Endothelial cell of umbilical vein (primary cell): Measurements from ENCODE around the gene PSMB8. TPM values are rescaled to one million over a fixed set of nuclear protein-coding genes. Genes with fewer than 3 reads are reported as not detected.

Source experiments
- BruUV-seq: library from RNA; stranded (reverse); fragments of 400-500 nt; replicated peaks from 2 replicates; lab custom pipeline; 2021; lab: Mats Ljungman, UMichigan
- CTCF ChIA-PET: fragments of 300-600, 350-600 bp; sonication (Branson Sonifier 250); formaldehyde crosslinking; loops from one replicate; lab custom pipeline; 2021; ENCODE audit warnings: antibody characterized with exemption, inconsistent platforms; lab: Charles Lee
- POLR2A ChIA-PET: fragments of 300-600, 350-600 bp; sonication (Branson Sonifier 250); formaldehyde crosslinking; loops from one replicate; lab custom pipeline; 2021; ENCODE audit warnings: antibody characterized with exemption, inconsistent platforms; lab: Charles Lee
- DNase-seq: peaks from one replicate; pipeline ENCODE4 v3.0.0-alpha.2; 2011; ENCODE audit warnings: low read depth, low spot score
- FAIRE-seq: peaks from 2 replicates; lab custom pipeline; 2011; peaks lifted over from hg19 to GRCh38; lab: Jason Lieb, UNC
- H2AFZ ChIP-seq: 2 replicates; pipeline ENCODE4 v1.6.0; 2012; ENCODE audit warnings: low read depth, low read length, control low read depth, inconsistent platforms
- H3K27ac ChIP-seq: 2 replicates; pipeline ENCODE4 v1.5.1; 2011; ENCODE audit warnings: low read depth, mild to moderate bottlenecking, control low read depth, low read length, moderate library complexity; ENCODE audit not compliant: insufficient read depth
- H3K27me3 ChIP-seq, 2 experiments: 2 replicates each; pipeline versions ENCODE4 v1.6.0 to v1.6.1; 2011; ENCODE audit warnings: low read length in 2 of 2, mixed read lengths in 1 of 2; ENCODE audit not compliant: control insufficient read depth in 2 of 2, insufficient read depth in 2 of 2
- H3K36me3 ChIP-seq, 2 experiments: 2 replicates in 1 of 2; 3 replicates in 1 of 2; pipeline ENCODE4 v1.5.1; 2011; ENCODE audit warnings: low read length in 2 of 2, mild to moderate bottlenecking in 1 of 2, moderate library complexity in 1 of 2; ENCODE audit not compliant: control insufficient read depth in 2 of 2, insufficient read depth in 2 of 2; ENCODE audit errors: extremely low read depth in 1 of 2
- H3K4me1 ChIP-seq: 3 replicates; pipeline ENCODE4 v1.5.1; 2011; ENCODE audit warnings: mild to moderate bottlenecking, low read length; ENCODE audit not compliant: control insufficient read depth, insufficient read depth; ENCODE audit errors: extremely low read depth
- H3K4me2 ChIP-seq: 2 replicates; pipeline ENCODE4 v1.6.1; 2011; ENCODE audit warnings: low read length, control low read depth, mixed read lengths; ENCODE audit not compliant: insufficient read depth
- H3K4me3 ChIP-seq, 3 experiments: fragments of 200-600 bp in 1 of 3; sonication (generic), shearing (Covaris generic) in 1 of 3; replicated peaks in 1 of 3; 2 replicates each; pipeline ENCODE4 v1.5.1; 2011 to 2016; ENCODE audit warnings: control low read depth in 3 of 3, low read length in 3 of 3, mild to moderate bottlenecking in 2 of 3, inconsistent platforms in 1 of 3, low read depth in 1 of 3, moderate library complexity in 1 of 3; ENCODE audit not compliant: insufficient read depth in 1 of 3
- H3K79me2 ChIP-seq: 2 replicates; pipeline ENCODE4 v1.6.0; 2012; ENCODE audit warnings: low read length, inconsistent platforms; ENCODE audit not compliant: control insufficient read depth, insufficient read depth
- H3K9ac ChIP-seq: replicated peaks from 2 replicates; pipeline ENCODE3; 2011; ENCODE audit warnings: low read length, control low read depth; ENCODE audit not compliant: insufficient read depth; ENCODE audit errors: extremely low read depth
- H3K9me1 ChIP-seq: replicated peaks from 3 replicates; pipeline ENCODE4 v1.6.0; 2011; ENCODE audit warnings: mild to moderate bottlenecking, low read length; ENCODE audit not compliant: control insufficient read depth, insufficient read depth; ENCODE audit errors: extremely low read depth
- H3K9me3 ChIP-seq: replicated peaks from 2 replicates; pipeline ENCODE4 v1.5.1; 2012; ENCODE audit warnings: low read length, inconsistent platforms; ENCODE audit not compliant: control insufficient read depth, insufficient read depth
- H4K20me1 ChIP-seq: replicated peaks from 2 replicates; pipeline ENCODE3; 2011; ENCODE audit warnings: mild to moderate bottlenecking, low read length; ENCODE audit not compliant: control insufficient read depth, insufficient read depth; ENCODE audit errors: extremely low read depth
- CTCF ChIP-seq, 2 donors: IDR thresholded peaks; 1 replicate in 1 of 2; 2 replicates in 1 of 2; pipeline ENCODE4 v1.5.1; 2011; ENCODE audit warnings: low read length in 2 of 2, mild to moderate bottlenecking in 2 of 2, moderate library complexity in 2 of 2, control low read depth in 1 of 2, inconsistent platforms in 1 of 2, low read depth in 1 of 2; ENCODE audit not compliant: insufficient read depth in 1 of 2; ENCODE audit errors: extremely low read depth in 1 of 2
- EZH2 ChIP-seq: IDR thresholded peaks from 2 replicates; pipeline ENCODE4 v1.6.1; 2012; ENCODE audit warnings: borderline replicate concordance, low read depth, mild to moderate bottlenecking, moderate library complexity, low read length, inconsistent platforms; ENCODE audit not compliant: severe bottlenecking
- FOS ChIP-seq: IDR thresholded peaks from 2 replicates; pipeline ENCODE4 v1.6.1; 2011; ENCODE audit warnings: mild to moderate bottlenecking, low read length, moderate library complexity, borderline replicate concordance; ENCODE audit not compliant: insufficient read depth
- GATA2 ChIP-seq: IDR thresholded peaks from 2 replicates; pipeline ENCODE4 v1.7.0; 2011; ENCODE audit warnings: low read depth, mild to moderate bottlenecking, moderate library complexity, mixed read lengths, low read length; ENCODE audit not compliant: insufficient read length, insufficient read depth
- JUN ChIP-seq: IDR thresholded peaks from 2 replicates; pipeline ENCODE4 v1.6.1; 2011; ENCODE audit warnings: borderline replicate concordance, low read depth; ENCODE audit not compliant: insufficient read length, insufficient read depth
- MAX ChIP-seq: IDR thresholded peaks from 2 replicates; pipeline ENCODE4 v1.6.1; 2011; ENCODE audit not compliant: insufficient read depth, insufficient read length
- MYC ChIP-seq: IDR thresholded peaks from one replicate; pipeline ENCODE4 v1.6.1; 2011; ENCODE audit warnings: mild to moderate bottlenecking, low read depth, low read length
- POLR2A ChIP-seq: IDR thresholded peaks from 2 replicates; pipeline ENCODE4 v1.6.1; 2012; ENCODE audit warnings: low read depth, mild to moderate bottlenecking, control low read depth, low read length
- POLR2AphosphoS5 ChIP-seq: IDR thresholded peaks from 2 replicates; pipeline ENCODE4 v1.6.1; 2012; ENCODE audit warnings: low read depth, mild to moderate bottlenecking, control low read depth, low read length, moderate library complexity; ENCODE audit not compliant: insufficient read depth
- dilution Hi-C: fragments of 300-500 bp; cut with MboI; formaldehyde crosslinking; loops from one replicate; pipeline ENCODE4 v1.15.0; 2019; ENCODE audit warnings: low sequenced_read_pairs; ENCODE audit not compliant: extremely low pct_ligation_motif_present
- intact Hi-C: fragments of 100-400 bp; cut with micrococcal nuclease; formaldehyde crosslinking; loops from one replicate; pipeline ENCODE4 v1.10.0; 2022
- polyA plus RNA-seq, 4 experiments: library from polyadenylated mRNA; depleted of rRNA in 3 of 4; stranded (reverse) in 3 of 4; unstranded in 1 of 4; fragments of >200 nt; gene quantifications; 2 replicates each; pipeline versions ENCODE4 v1.2.1 to v1.2.3, GENCODE V29; 2011 to 2012; ENCODE audit warnings: missing spikeins in 1 of 4
- total RNA-seq: library from RNA; stranded (reverse); gene quantifications from 2 replicates; pipeline ENCODE4 v1.2.3, GENCODE V29; 2021

Gene PSMB8
- total and polyA plus RNA-seq, 2 donors (not counting 3 experiments of a cell fraction or from before 2014, with no cell fraction given): 40.1 to 49.4 TPM

GRCh38 chr6:32885698-32886286 is 41.9 kb upstream of the PSMB8 start:
- Histone ChIP-seq H3K4me1 (peaks cover under 1% of the 10 kb centered on the region), H3K4me2 (no peak overlapping the region), H3K79me2 (no peaks in the 10 kb centered on the region), H4K20me1 (no peaks in the 10 kb centered on the region), H3K9me3 (no peaks in the 10 kb centered on the region), H3K9me1 (no peaks in the 10 kb centered on the region), H2AFZ (no peak overlapping the region), H3K9ac (no peak overlapping the region), H3K36me3 (no peaks in the 10 kb centered on the region), H3K27me3 (peaks cover 28 to 30% of the 10 kb centered on the region in 2 experiments), H3K27ac (no peak overlapping the region), H3K4me3 (no peak overlapping the region)
- ChIA-PET POLR2A (interaction anchor here (0.9 to 2.4 kb wide), 2 partner anchors 86 to 99 kb away, joined by 3 to 14 read pairs; no protein-coding TSS in a partner anchor), CTCF (interaction anchor here (0.6 to 9.4 kb wide), 23 partner anchors 9 to 362 kb away, joined by 3 to 192 read pairs (median 5); partner anchors contain the start of genes BRD2, HLA-DMA and TAP2)
- dilution Hi-C loops (no loop called here), intact Hi-C loops (loop anchor here (1.0 to 10.0 kb wide), 5 partner anchors 47 to 359 kb away; partner anchors contain the start of gene HLA-DMA)
- no peak for TF ChIP-seq FOS
- TF ChIP-seq CTCF (IDR thresholded peaks at IDR 0.05; ENCODE audit: extremely low read depth in 1 of 2, insufficient read depth in 1 of 2, low read depth in 1 of 2, low read length in 2 of 2): peak; percentile 34
- DNase-seq (peak; percentile 72), FAIRE-seq (peak; percentile 44)
- BruUV-seq: no TSS peak

GRCh38 chr6:32883789-32884188 is 39.9 kb upstream of the PSMB8 start:
- Histone ChIP-seq H3K9ac (no peak overlapping the region), H3K9me3 (no peaks in the 10 kb centered on the region), H3K36me3 (no peaks in the 10 kb centered on the region), H3K4me3 (no peak overlapping the region), H4K20me1 (no peaks in the 10 kb centered on the region), H3K27me3 (peaks cover 45 to 47% of the 10 kb centered on the region in 2 experiments), H3K9me1 (no peaks in the 10 kb centered on the region), H3K4me1 (no peaks in the 10 kb centered on the region), H2AFZ (no peak overlapping the region), H3K79me2 (no peaks in the 10 kb centered on the region), H3K27ac (no peak overlapping the region), H3K4me2 (no peak overlapping the region)
- no peak for TF ChIP-seq MYC
- TF ChIP-seq JUN: no peak
- no peak for TF ChIP-seq POLR2AphosphoS5
- TF ChIP-seq EZH2: no peak
- TF ChIP-seq POLR2A: no peak
- no peak for TF ChIP-seq GATA2
- TF ChIP-seq MAX: no peak
- TF ChIP-seq CTCF (IDR thresholded peaks at IDR 0.05; ENCODE audit: extremely low read depth in 1 of 2, insufficient read depth in 1 of 2, low read depth in 1 of 2, low read length in 2 of 2): no peak
- TF ChIP-seq FOS: no peak
- intact Hi-C loops (loop anchor here (10.0 kb wide), 1 partner anchor 361 kb away; no protein-coding TSS in a partner anchor), dilution Hi-C loops (no loop called here)
- ChIA-PET POLR2A (no interaction called here), CTCF (interaction anchor here (1.4 to 9.4 kb wide), 4 partner anchors 15 to 102 kb away, joined by 3 to 192 read pairs (median 8); no protein-coding TSS in a partner anchor)
- FAIRE-seq (no peak), DNase-seq (no peak)
- BruUV-seq: no TSS peak
